ENCODE data around the gene AVPR1A.

DNA sequence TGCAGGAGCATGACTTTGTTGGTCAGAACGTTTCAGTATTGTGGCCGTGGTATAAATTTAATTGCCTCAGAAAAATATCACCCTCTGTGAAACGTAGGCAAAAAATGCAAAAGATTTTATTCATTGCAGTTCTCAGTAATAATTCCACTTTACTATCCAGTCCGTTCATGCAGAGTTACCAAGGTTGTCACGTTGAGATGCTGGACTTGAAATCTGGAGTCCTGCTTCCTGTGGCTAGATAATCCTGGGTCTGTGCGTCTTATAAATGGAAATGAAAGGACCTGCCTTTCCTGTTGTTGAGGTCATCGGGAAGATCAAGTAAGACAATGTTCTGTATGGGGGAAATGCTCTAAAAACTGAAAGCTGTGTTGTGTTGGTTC, 1.3 kb upstream of the AVPR1A start:
- TF ChIP-seq EZH2 (IDR thresholded peaks at IDR 0.05; ENCODE audit: insufficient read depth, poor library complexity, severe bottlenecking) (no peak), EZH2phosphoT487 (IDR thresholded peaks at IDR 0.05; ENCODE audit: insufficient read depth, low read depth) (no peak)
